Central memory CD8-positive, alpha-beta T cell (primary cell): ENCODE results near the gene FAM47A.

ENCODE experiments used
- ATAC-seq: fragments of 150-1000 bp; cut with Tn5 transposase; replicated peaks from 2 replicates; pipeline ENCODE4 v1.10.0; 2022; ENCODE audit warnings: mild to moderate bottlenecking, moderate FRiP score, moderate number of reproducible peaks; ENCODE audit not compliant: poor library complexity, severe bottlenecking; ENCODE audit errors: extremely low read depth
- DNase-seq, 2 donors: peaks; one replicate each; pipeline ENCODE4 v3.0.0; 2021; ENCODE audit warnings: low spot score in 2 of 2
- H3K27ac Mint-ChIP-seq: one replicate; pipeline ENCODE4 v1.8.0; 2022; ENCODE audit warnings: low read depth, mild to moderate bottlenecking, moderate library complexity, mixed read lengths
- H3K27me3 Mint-ChIP-seq: one replicate; pipeline ENCODE4 v1.8.0; 2022; ENCODE audit warnings: mixed read lengths
- H3K36me3 Mint-ChIP-seq: one replicate; pipeline ENCODE4 v1.8.0; 2022; ENCODE audit warnings: mild to moderate bottlenecking, moderate library complexity, mixed read lengths; ENCODE audit not compliant: insufficient read depth
- H3K4me1 Mint-ChIP-seq: one replicate; pipeline ENCODE4 v1.8.0; 2022; ENCODE audit warnings: mixed read lengths
- H3K4me3 Mint-ChIP-seq: one replicate; pipeline ENCODE4 v1.8.0; 2022; ENCODE audit warnings: mild to moderate bottlenecking, moderate library complexity, mixed read lengths
- H3K9me3 Mint-ChIP-seq: one replicate; pipeline ENCODE4 v1.8.0; 2022; ENCODE audit warnings: mixed read lengths

FAM47A gene

DNA sequence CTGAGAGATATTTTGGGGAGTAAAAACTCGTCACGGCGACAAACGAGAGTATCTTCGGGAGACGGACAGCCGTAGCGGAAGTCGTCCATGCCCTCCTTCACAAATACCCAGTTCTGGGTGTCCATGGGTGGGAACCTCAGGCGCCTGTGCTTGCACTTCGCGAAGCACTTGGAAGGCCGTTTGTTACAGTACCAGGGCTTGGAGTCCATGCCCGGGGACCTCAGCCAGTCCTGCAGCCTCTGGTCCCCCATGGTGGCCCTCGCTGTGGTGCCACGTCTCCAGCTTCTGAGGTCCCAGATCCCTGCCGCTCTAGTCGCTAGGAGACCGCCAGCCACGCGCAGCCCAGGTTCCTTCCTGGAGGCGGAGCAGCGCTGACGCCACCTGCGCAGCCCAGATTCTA, at the start of gene FAM47A:
TSS of gene FAM47A (minus strand) at position 287 of the 400 bp plus-strand sequence. CDS start at position 251, 36 bp downstream.
- ATAC-seq (no peak), DNase-seq (no peak)
- no peak within 1 kb of the TSS for H3K27ac Mint-ChIP-seq
- H3K36me3 Mint-ChIP-seq, result no peaks in the 10 kb centered on the region
- peaks cover 4% of the 10 kb centered on the region for H3K9me3 Mint-ChIP-seq
- H3K4me1 Mint-ChIP-seq, result no peaks in the 10 kb centered on the region
- H3K27me3 Mint-ChIP-seq, result no peaks in the 10 kb centered on the region
- no peak within 1 kb of the TSS for H3K4me3 Mint-ChIP-seq

GRCh38 chrX:34147345-34147744, 15.2 kb upstream of the FAM47A start:
- Mint-ChIP-seq H3K27ac (no peak overlapping the region), H3K4me1 (no peaks in the 10 kb centered on the region), H3K9me3 (no peaks in the 10 kb centered on the region), H3K4me3 (no peak overlapping the region), H3K36me3 (no peaks in the 10 kb centered on the region), H3K27me3 (no peaks in the 10 kb centered on the region)
- no peak for ATAC-seq
- no peak for DNase-seq

GRCh38 chrX:34146906-34147305, 14.8 kb upstream of the FAM47A start:
- DNase-seq (no peak), ATAC-seq (no peak)
- Mint-ChIP-seq H3K4me1 (no peaks in the 10 kb centered on the region), H3K4me3 (no peak overlapping the region), H3K9me3 (no peaks in the 10 kb centered on the region), H3K27ac (no peak overlapping the region), H3K36me3 (no peaks in the 10 kb centered on the region), H3K27me3 (no peaks in the 10 kb centered on the region)

DNA sequence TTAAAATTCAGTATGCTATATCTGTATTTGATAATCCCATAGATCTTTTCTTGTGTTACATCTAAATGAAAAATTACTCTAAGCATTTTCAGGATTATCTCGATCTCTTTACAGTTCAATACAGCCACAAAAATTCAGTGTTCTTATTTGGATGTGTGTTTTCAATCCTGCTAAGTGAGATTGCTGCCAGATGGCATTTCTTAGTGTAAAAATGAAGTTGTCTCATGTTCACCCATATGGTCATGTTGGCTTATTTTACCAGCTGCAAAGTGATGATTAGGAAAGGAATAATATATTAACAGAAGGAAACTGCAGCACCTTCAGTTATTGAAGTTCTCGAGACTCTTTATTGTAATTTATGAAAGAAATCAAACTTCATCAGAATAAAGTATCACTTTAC, 12.1 kb upstream of the FAM47A start:
- Mint-ChIP-seq H3K4me1 (no peaks in the 10 kb centered on the region), H3K27ac (no peak overlapping the region), H3K4me3 (no peak overlapping the region), H3K36me3 (no peaks in the 10 kb centered on the region), H3K27me3 (no peaks in the 10 kb centered on the region), H3K9me3 (no peaks in the 10 kb centered on the region)
- no peak for ATAC-seq
- DNase-seq, result no peak

DNA sequence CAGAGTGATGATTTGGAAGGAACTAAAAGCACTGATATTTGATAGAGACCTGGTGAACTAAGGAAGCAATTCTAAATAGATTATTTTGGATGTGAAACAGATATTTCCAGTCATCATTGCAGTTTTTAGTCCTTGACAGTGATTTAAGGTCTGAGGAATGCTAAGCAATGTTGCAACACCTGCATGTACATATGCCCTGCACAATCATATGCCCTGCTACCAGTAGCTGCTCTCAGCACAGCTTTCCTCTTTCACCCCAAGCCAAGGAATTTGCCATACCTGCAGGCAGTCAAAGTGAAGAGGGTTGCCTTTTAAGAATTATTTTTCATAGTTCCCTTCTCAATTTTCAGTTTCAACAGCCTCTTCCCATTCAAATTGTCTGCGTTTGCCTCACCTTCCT, 8.7 kb upstream of the FAM47A start:
- H3K4me3 Mint-ChIP-seq, result no peak overlapping the region
- no peak for DNase-seq
- H3K4me1 Mint-ChIP-seq, result no peaks in the 10 kb centered on the region
- H3K27ac Mint-ChIP-seq, result no peak overlapping the region
- no peak for ATAC-seq
- no peaks in the 10 kb centered on the region for H3K36me3 Mint-ChIP-seq
- no peaks in the 10 kb centered on the region for H3K9me3 Mint-ChIP-seq
- no peaks in the 10 kb centered on the region for H3K27me3 Mint-ChIP-seq

GRCh38 chrX:34130980-34131744, 952 bp downstream of the FAM47A start:
- ATAC-seq, result no peak
- Mint-ChIP-seq H3K4me1 (no peaks in the 10 kb centered on the region), H3K27me3 (no peaks in the 10 kb centered on the region), H3K4me3 (no peak overlapping the region), H3K27ac (no peak overlapping the region), H3K36me3 (no peaks in the 10 kb centered on the region), H3K9me3 (peaks cover 4% of the 10 kb centered on the region)
- no peak for DNase-seq

DNA sequence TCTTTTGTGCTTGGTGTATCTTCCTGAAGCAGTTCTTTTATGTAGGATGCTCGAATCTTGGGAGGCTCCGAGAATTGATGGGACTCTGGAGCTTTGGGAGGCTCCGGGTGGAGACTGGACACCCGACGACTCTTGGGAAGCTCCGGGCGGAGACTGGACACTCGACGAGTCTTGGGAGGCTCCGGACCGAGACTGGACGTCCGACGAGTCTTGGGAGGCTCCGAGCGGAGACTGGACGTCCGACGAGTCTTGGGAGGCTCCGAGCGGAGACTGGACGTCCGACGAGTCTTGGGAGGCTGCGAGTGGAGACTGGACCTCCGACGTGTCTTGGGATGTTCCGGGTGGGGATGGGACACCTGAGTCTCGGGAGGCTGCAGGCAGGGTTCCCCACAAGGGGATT, 1.6 kb downstream of the FAM47A start:
- Mint-ChIP-seq H3K9me3 (peaks cover 4% of the 10 kb centered on the region), H3K4me1 (no peaks in the 10 kb centered on the region), H3K36me3 (no peaks in the 10 kb centered on the region), H3K27ac (no peak overlapping the region), H3K27me3 (no peaks in the 10 kb centered on the region), H3K4me3 (no peak overlapping the region)
- no peak for DNase-seq
- no peak for ATAC-seq

- ATAC-seq (no peak), DNase-seq (no peak)
- Mint-ChIP-seq H3K4me3 (no peak overlapping the region), H3K27ac (no peak overlapping the region), H3K9me3 (peaks cover 9% of the 10 kb centered on the region), H3K27me3 (no peaks in the 10 kb centered on the region), H3K4me1 (no peaks in the 10 kb centered on the region), H3K36me3 (no peaks in the 10 kb centered on the region)
These were observed 6.1 kb downstream of the FAM47A start for GRCh38 chrX:34126011-34126410.

- Mint-ChIP-seq H3K4me1 (no peaks in the 10 kb centered on the region), H3K9me3 (peaks cover 3% of the 10 kb centered on the region), H3K27me3 (no peaks in the 10 kb centered on the region), H3K27ac (no peak overlapping the region), H3K36me3 (peaks cover 2% of the 10 kb centered on the region), H3K4me3 (no peak overlapping the region)
- ATAC-seq, result no peak
- DNase-seq, result no peak
These were observed 13.0 kb downstream of the FAM47A start for GRCh38 chrX:34119122-34119521.

DNA sequence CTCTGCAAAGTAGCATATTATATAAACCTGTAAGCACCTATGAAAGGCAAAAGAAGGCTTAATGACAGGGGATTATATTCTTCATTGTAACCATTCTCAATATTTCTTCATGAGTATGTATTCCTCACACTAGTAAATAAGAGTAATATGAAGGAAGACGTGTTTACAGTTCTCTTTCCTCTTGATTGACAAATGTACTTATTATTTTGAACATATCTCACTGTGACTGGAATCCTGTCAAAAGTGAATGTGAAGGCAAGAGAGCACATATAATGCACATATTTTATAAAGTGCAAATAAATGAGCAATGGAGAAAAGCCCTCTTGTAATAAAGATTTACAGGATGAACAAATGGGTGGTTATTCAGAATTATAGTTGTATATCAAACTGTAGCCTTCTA, 19.7 kb downstream of the FAM47A start:
- Mint-ChIP-seq H3K4me1 (no peaks in the 10 kb centered on the region), H3K4me3 (no peak overlapping the region), H3K27ac (no peak overlapping the region), H3K9me3 (no peaks in the 10 kb centered on the region), H3K36me3 (no peaks in the 10 kb centered on the region), H3K27me3 (no peaks in the 10 kb centered on the region)
- ATAC-seq (no peak), DNase-seq (no peak)
